ENCODE results near the gene CFAP221.

- TF ChIP-seq CTCF (conservative IDR thresholded peaks at IDR 0.05; ENCODE audit: low read length): no peak
- no peak for TF ChIP-seq EZH2phosphoT487 (IDR thresholded peaks at IDR 0.05; ENCODE audit: borderline replicate concordance)
Measured at GRCh38 chr2:119609337-119609736, 65.1 kb downstream of the CFAP221 start.
